K562 (cell line): ENCODE results near the gene KCNK6. TPM values are rescaled to one million over a fixed set of nuclear protein-coding genes. Genes with fewer than 3 reads are reported as not detected.
A peak's percentile ranks its signal among the peaks of the same experiment; 100 is the strongest.

Experiments used
- AFF1 ChIP-seq, 2 experiments: fragments of 450-650 bp; IDR thresholded peaks; 2 replicates each; pipeline ENCODE4 v1.6.1; 2018; ENCODE audit warnings: mild to moderate bottlenecking in 2 of 2, low read depth in 1 of 2; ENCODE audit not compliant: partially characterized antibody in 2 of 2
- ARID3B ChIP-seq: fragments of 250-450 bp; sonication (Bioruptor Pico); IDR thresholded peaks from 2 replicates; pipeline ENCODE4 v1.4.0; 2020; ENCODE audit warnings: borderline replicate concordance
- ETS1 ChIP-seq: conservative IDR thresholded peaks from 2 replicates; pipeline ENCODE4 v1.6.1; 2011; ENCODE audit warnings: low read depth, mild to moderate bottlenecking, low read length; ENCODE audit not compliant: control insufficient read depth
- HBP1 ChIP-seq: fragments of 450-650 bp; formaldehyde crosslinking; IDR thresholded peaks from 2 replicates; pipeline ENCODE4 v1.4.0; 2022; ENCODE audit warnings: missing genetic modification characterization
- HDAC3 ChIP-seq: fragments of 450-650 bp; IDR thresholded peaks from 2 replicates; pipeline ENCODE4 v1.6.1; 2018; ENCODE audit warnings: borderline replicate concordance, mild to moderate bottlenecking, moderate library complexity; ENCODE audit not compliant: partially characterized antibody
- REST ChIP-seq, 2 experiments: fragments of 450-650 bp; formaldehyde crosslinking in 1 of 2; IDR thresholded peaks; 2 replicates each; pipeline versions ENCODE4 v1.4.0 to v1.6.1; 2014 to 2020; ENCODE audit warnings: mild to moderate bottlenecking in 2 of 2, borderline replicate concordance in 1 of 2, low read depth in 1 of 2
- TBP ChIP-seq: optimal IDR thresholded peaks from 2 replicates; pipeline ENCODE3; 2011; ENCODE audit warnings: low read depth, low read length, improper control_type of control experiment
- ZNF282 ChIP-seq: sonication (generic); formaldehyde crosslinking; IDR thresholded peaks from 2 replicates; pipeline ENCODE4 v1.8.1; 2023; ENCODE audit warnings: missing genetic modification reagents
- ZNF696 ChIP-seq: fragments of 250-450 bp; sonication (Bioruptor Pico); conservative IDR thresholded peaks from 2 replicates; pipeline ENCODE4 v1.4.0; 2020; ENCODE audit warnings: mild to moderate bottlenecking, moderate library complexity
- polyA plus RNA-seq, 8 experiments: library from polyadenylated mRNA; depleted of rRNA in 4 of 8; stranded (reverse) in 5 of 8; unstranded in 3 of 8; fragments of >200 nt; fragmentation: Nextera tagmentation in 2 of 8; fragmentation: Illumina TruSeq in 1 of 8; extraction: Ambion mirVana in 2 of 8; extraction: Trizol in 1 of 8; gene quantifications; 2 replicates each; pipeline versions ENCODE4 v1.2.1 to v1.2.3, GENCODE V29; 2011 to 2014; ENCODE audit warnings: inconsistent platforms in 1 of 8, missing spikeins in 1 of 8
- total RNA-seq, 7 experiments: library from RNA; depleted of rRNA in 6 of 7; stranded (reverse); fragments of >200 nt in 6 of 7; fragmentation: Illumina TruSeq in 2 of 7; extraction: Trizol in 2 of 7; gene quantifications; 2 replicates each; pipeline versions ENCODE4 v1.2.1 to v1.2.3, GENCODE V29; 2011 to 2021; ENCODE audit warnings: low replicate concordance in 1 of 7

Gene KCNK6
- total and polyA plus RNA-seq, 9 of the 15 experiments (the other 6 are each of a cell fraction or from before 2014, with no cell fraction given) = 0.05 to 0.42 (median 0.15) TPM

- TF ChIP-seq ARID3B (CRISPR knock-in tag) (no peak), HBP1 (CRISPR knock-in tag) (peak; percentile 75; the same call in 1 of the 2 replicates), ZNF282 (no peak), ETS1 (peak; percentile 87; the same call in 1 of the 2 replicates), HDAC3 (peak; percentile 93), ZNF696 (no peak), TBP (peak; percentile 44), REST (IDR thresholded peaks at IDR 0.05; ENCODE audit: borderline replicate concordance) (peak; percentile 21; the same call in 1 of the 2 replicates), REST (CRISPR knock-in tag; IDR thresholded peaks at IDR 0.05; ENCODE audit: low read depth) (0 out of 2 replicates have a peak, but pooled peaks have one; percentile 19), AFF1 (IDR thresholded peaks at IDR 0.05; ENCODE audit: low read depth in 1 of 2, partially characterized antibody in 2 of 2) (peak in 1 of 2 experiments; percentile 77)
Observed at GRCh38 chr19:38317104-38317612, 2.5 kb upstream of the KCNK6 start (continued).
